NOMO-1 (cell line): ENCODE results near the gene LARP4B.

Source experiments
- DNase-seq, 2 experiments: peaks; one replicate each; lab custom pipeline; 2025; ENCODE audit not compliant: unreplicated experiment in 2 of 2; lab: John Stamatoyannopoulos, UW

The LARP4B gene

GRCh38 chr10:871951-872403 is 59.5 kb downstream of the LARP4B start:
- DNase-seq, result no peak

GRCh38 chr10:870564-871166 is 60.8 kb downstream of the LARP4B start:
- no peak for DNase-seq

- no peak for DNase-seq
Measured at GRCh38 chr10:869171-869570, 62.3 kb downstream of the LARP4B start.

GRCh38 chr10:867807-868206 is 63.7 kb downstream of the LARP4B start:
- no peak for DNase-seq

GRCh38 chr10:866577-866941 is 64.9 kb downstream of the LARP4B start:
- DNase-seq, result no peak

- no peak for DNase-seq
Measured at GRCh38 chr10:865924-866576, 65.5 kb downstream of the LARP4B start.

GRCh38 chr10:865257-865656 is 66.2 kb downstream of the LARP4B start:
- DNase-seq, result no peak

- DNase-seq, result no peak
Measured at GRCh38 chr10:860519-860918, 71.0 kb downstream of the LARP4B start.

- no peak for DNase-seq
Measured at GRCh38 chr10:856416-857157, 74.9 kb downstream of the LARP4B start.

- DNase-seq, result no peak
Measured at GRCh38 chr10:855671-856070, 75.8 kb downstream of the LARP4B start.

- no peak for DNase-seq
Measured at GRCh38 chr10:855079-855478, 76.4 kb downstream of the LARP4B start.

GRCh38 chr10:853017-853416 is 78.5 kb downstream of the LARP4B start:
- DNase-seq, result no peak

- DNase-seq, result no peak
Measured at GRCh38 chr10:852386-852785, 79.1 kb downstream of the LARP4B start.

GRCh38 chr10:851901-852300 is 79.6 kb downstream of the LARP4B start:
- peak; percentile 18 to 76 for DNase-seq

GRCh38 chr10:850093-850492 is 81.4 kb downstream of the LARP4B start:
- no peak for DNase-seq

GRCh38 chr10:847868-848267 is 83.6 kb downstream of the LARP4B start:
- no peak for DNase-seq

- no peak for DNase-seq
Measured at GRCh38 chr10:846126-846685, 85.3 kb downstream of the LARP4B start.

- DNase-seq, result no peak
Measured at GRCh38 chr10:845526-845925, 86.0 kb downstream of the LARP4B start.

- DNase-seq, result no peak
Measured at GRCh38 chr10:844552-844951, 87.0 kb downstream of the LARP4B start.

GRCh38 chr10:843703-844102 is 87.8 kb downstream of the LARP4B start:
- DNase-seq, result no peak

- DNase-seq, result no peak
Measured at GRCh38 chr10:842795-843194, 88.7 kb downstream of the LARP4B start.

GRCh38 chr10:841535-841934 is 90.0 kb downstream of the LARP4B start:
- no peak for DNase-seq
